Measurements from ENCODE around the gene MCM7. TPM values are rescaled to one million over a fixed set of nuclear protein-coding genes. Genes with fewer than 3 reads are reported as not detected.

The MCM7 gene
- total RNA-seq, 1 experiment from 2014 or later = 240 TPM

- BruUV-seq (replicated peaks) = no TSS peak
- CTCF ChIA-PET = no interaction called here
- Mint-ChIP-seq H3K9me3 (ENCODE audit: unreplicated experiment) (no peaks in the 10 kb centered on the region), H3K27me3 (ENCODE audit: insufficient read depth, unreplicated experiment) (no peaks in the 10 kb centered on the region), H3K4me3 (ENCODE audit: unreplicated experiment) (no peak overlapping the region), H3K36me3 (ENCODE audit: insufficient read depth, unreplicated experiment) (peaks cover 42% of the 10 kb centered on the region), H3K4me1 (ENCODE audit: low read depth, unreplicated experiment) (peaks cover 16% of the 10 kb centered on the region), H3K27ac (ENCODE audit: unreplicated experiment) (no peak overlapping the region)
- POLR2A ChIA-PET = no interaction called here
- intact Hi-C loops (cut with micrococcal nuclease; ENCODE audit: unreplicated experiment) = no loop called here
- no peaks in the 10 kb centered on the region for H3K9me3 ChIP-seq
- TF ChIP-seq CTCF (IDR thresholded peaks at IDR 0.05; ENCODE audit: insufficient read depth in 1 of 2, low read depth in 1 of 2, low read length in 1 of 2, severe bottlenecking in 1 of 2, unreplicated experiment in 1 of 2) = no peak
- DNase-seq = no peak
- H3K36me3 ChIP-seq (ENCODE audit: control insufficient read depth, insufficient read depth, low read length) = no peaks in the 10 kb centered on the region
- H3K4me1 ChIP-seq = peaks cover 11% of the 10 kb centered on the region; the same call in 1 of the 2 replicates
- H3K27me3 ChIP-seq (replicated peaks; ENCODE audit: control insufficient read depth, insufficient read depth, low read length) = no peaks in the 10 kb centered on the region
- no peak overlapping the region for H3K4me3 ChIP-seq (ENCODE audit: low read depth, low read length)
Measured at GRCh38 chr7:100085515-100085914, 15.7 kb downstream of the MCM7 start.

GRCh38 chr7:100082978-100083377 is 18.2 kb downstream of the MCM7 start:
- Histone ChIP-seq H3K4me1 (peaks cover 27% of the 10 kb centered on the region), H3K36me3 (ENCODE audit: control insufficient read depth, insufficient read depth, low read length) (no peaks in the 10 kb centered on the region; the same call in 1 of the 2 replicates), H3K4me3 (ENCODE audit: low read depth, low read length) (no peak overlapping the region), H3K27me3 (replicated peaks; ENCODE audit: control insufficient read depth, insufficient read depth, low read length) (no peaks in the 10 kb centered on the region), H3K9me3 (no peaks in the 10 kb centered on the region)
- Mint-ChIP-seq H3K9me3 (ENCODE audit: unreplicated experiment) (no peaks in the 10 kb centered on the region), H3K36me3 (ENCODE audit: insufficient read depth, unreplicated experiment) (peaks cover 45% of the 10 kb centered on the region), H3K4me1 (ENCODE audit: low read depth, unreplicated experiment) (peaks cover 14% of the 10 kb centered on the region), H3K27ac (ENCODE audit: unreplicated experiment) (peak overlapping the region; percentile 46), H3K27me3 (ENCODE audit: insufficient read depth, unreplicated experiment) (no peaks in the 10 kb centered on the region), H3K4me3 (ENCODE audit: unreplicated experiment) (peak overlapping the region; percentile 83)
- CTCF ChIA-PET = interaction anchor here (0.6 to 1.2 kb wide), 9 partner anchors 18 to 89 kb away, joined by 3 to 7 read pairs (median 3); partner anchors contain the start of genes AP4M1, MCM7 and ZSCAN21
- intact Hi-C loops (cut with micrococcal nuclease; ENCODE audit: unreplicated experiment) = no loop called here
- TF ChIP-seq CTCF (IDR thresholded peaks at IDR 0.05; ENCODE audit: insufficient read depth in 1 of 2, low read depth in 1 of 2, low read length in 1 of 2, severe bottlenecking in 1 of 2, unreplicated experiment in 1 of 2) = no peak
- BruUV-seq (replicated peaks) = no TSS peak
- POLR2A ChIA-PET = interaction anchor here (0.5 to 1.2 kb wide), 6 partner anchors 19 to 896 kb away, joined by 3 to 13 read pairs (median 4); partner anchors contain the start of genes AP4M1, MCM7 and ZSCAN21
- no peak for DNase-seq

GRCh38 chr7:100081535-100082102 is 19.6 kb downstream of the MCM7 start, which contains the start of gene ZNF3:
Gene ZNF3 (minus strand): TSS chr7:100081723. CDS start chr7:100077357, 4,366 bp downstream.
- Mint-ChIP-seq H3K27ac (ENCODE audit: unreplicated experiment) (peak within 1 kb of the TSS; percentile 46), H3K4me3 (ENCODE audit: unreplicated experiment) (peak within 1 kb of the TSS; percentile 83), H3K36me3 (ENCODE audit: insufficient read depth, unreplicated experiment) (peaks cover 59% of the 10 kb centered on the region), H3K27me3 (ENCODE audit: insufficient read depth, unreplicated experiment) (no peaks in the 10 kb centered on the region), H3K4me1 (ENCODE audit: low read depth, unreplicated experiment) (peaks cover 14% of the 10 kb centered on the region), H3K9me3 (ENCODE audit: unreplicated experiment) (no peaks in the 10 kb centered on the region)
- Histone ChIP-seq H3K9me3 (0 out of 2 replicates have a peak, but pooled peaks cover 4% of the 10 kb centered on the region), H3K36me3 (ENCODE audit: control insufficient read depth, insufficient read depth, low read length) (peaks cover 1% of the 10 kb centered on the region), H3K27me3 (replicated peaks; ENCODE audit: control insufficient read depth, insufficient read depth, low read length) (no peaks in the 10 kb centered on the region), H3K4me1 (peaks cover 24% of the 10 kb centered on the region), H3K4me3 (ENCODE audit: low read depth, low read length) (peak within 1 kb of the TSS; percentile 74)
- ChIA-PET POLR2A (interaction anchor here (1.0 to 1.2 kb wide), 3 partner anchors 20 to 67 kb away, joined by 3 to 13 read pairs (median 4); partner anchors contain the start of genes AP4M1, LAMTOR4, MCM7 and ZSCAN21), CTCF (interaction anchor here (0.7 to 1.2 kb wide), 3 partner anchors 19 to 166 kb away, joined by 3 to 7 read pairs (median 4); partner anchors contain the start of genes AP4M1 and MCM7)
- intact Hi-C loops (cut with micrococcal nuclease; ENCODE audit: unreplicated experiment) = loop anchor here (1.0 to 2.0 kb wide), 4 partner anchors 19 to 163 kb away; partner anchors contain the start of genes AP4M1, MCM7, TRIM4 and ZSCAN21
- BruUV-seq (replicated peaks) = no TSS peak
- TF ChIP-seq CTCF (IDR thresholded peaks at IDR 0.05; ENCODE audit: insufficient read depth in 1 of 2, low read depth in 1 of 2, low read length in 1 of 2, severe bottlenecking in 1 of 2, unreplicated experiment in 1 of 2) = peak; percentile 89 to 91
- DNase-seq = peak; percentile 99
